OCI-LY1 (cell line): Measurements from ENCODE around the gene SERPINB1.

Experiments used
- CTCF ChIP-seq: fragments of 200-600 bp; sonication (generic), shearing (Covaris generic); IDR thresholded peaks from 2 replicates; pipeline ENCODE4 v1.5.1; 2017; ENCODE audit warnings: mild to moderate bottlenecking, antibody characterized with exemption, low read length, moderate library complexity, mixed read lengths
- EZH2 ChIP-seq: fragments of 200-600 bp; sonication (generic), shearing (Covaris generic); IDR thresholded peaks from 2 replicates; pipeline ENCODE4 v1.8.0; 2017; ENCODE audit warnings: borderline replicate concordance, mixed run types, mild to moderate bottlenecking, antibody characterized with exemption, low read length, moderate library complexity, mixed read lengths

GRCh38 chr6:2795956-2796355, 45.7 kb downstream of the SERPINB1 start:
- TF ChIP-seq CTCF (no peak), EZH2 (no peak)
